HS-27A (cell line): ENCODE measurements around the gene FADS2.

Experiments
- DNase-seq: peaks from one replicate; pipeline ENCODE4 v3.0.0-alpha.2; 2012; ENCODE audit warnings: low read depth, missing footprints

Gene FADS2

DNA sequence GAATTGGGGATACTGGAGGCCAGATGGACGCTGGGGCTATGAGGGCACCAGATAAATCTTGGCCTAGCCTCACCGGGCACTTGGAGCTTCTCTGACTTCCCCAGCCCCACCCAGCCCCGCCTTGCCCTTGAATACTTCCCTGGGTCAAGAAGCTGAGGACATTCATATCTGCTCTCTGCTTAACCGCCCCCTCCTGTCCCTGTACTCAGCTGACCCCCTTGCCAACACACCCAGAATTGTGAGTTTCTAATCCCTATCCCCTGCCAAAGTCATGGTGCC is 41.3 kb downstream of the FADS2 start:
- no peak for DNase-seq

DNA sequence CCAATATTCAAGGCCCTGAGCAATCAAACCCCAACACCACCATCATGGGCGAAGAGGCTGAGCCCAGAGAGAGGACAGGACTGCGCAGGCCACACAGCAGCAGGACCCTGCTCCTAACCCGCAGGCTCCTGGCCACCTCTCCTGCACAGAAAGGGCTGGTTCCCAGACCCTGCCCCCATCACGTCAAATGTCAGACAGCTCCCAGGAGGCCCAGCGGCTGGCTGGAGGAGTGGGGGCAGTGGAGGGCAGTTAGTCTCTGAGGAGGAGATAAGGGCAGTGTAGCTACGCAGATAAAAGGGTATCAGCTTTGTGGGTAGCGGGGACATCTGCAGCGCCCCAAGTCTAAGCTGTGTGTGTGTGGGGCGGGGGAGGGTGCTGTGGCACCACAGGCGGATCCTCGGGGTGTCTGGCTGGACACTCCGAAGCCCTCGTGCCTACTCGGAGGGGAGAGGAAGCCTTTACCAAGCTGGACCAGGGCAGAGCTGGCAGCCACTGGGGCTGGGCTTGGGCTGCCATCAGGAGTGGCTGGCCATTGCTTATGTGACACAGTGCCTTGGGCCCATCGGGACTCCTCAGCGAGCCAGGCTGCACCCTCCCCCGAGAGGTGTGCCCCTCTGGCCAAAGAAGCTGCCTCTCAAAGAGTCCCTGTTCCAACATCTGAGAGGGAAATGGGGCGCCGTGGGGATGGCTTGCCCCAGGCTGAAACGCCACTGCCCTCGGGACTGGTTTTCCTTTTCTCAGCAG is 41.8 kb downstream of the FADS2 start:
- DNase-seq: no peak

DNA sequence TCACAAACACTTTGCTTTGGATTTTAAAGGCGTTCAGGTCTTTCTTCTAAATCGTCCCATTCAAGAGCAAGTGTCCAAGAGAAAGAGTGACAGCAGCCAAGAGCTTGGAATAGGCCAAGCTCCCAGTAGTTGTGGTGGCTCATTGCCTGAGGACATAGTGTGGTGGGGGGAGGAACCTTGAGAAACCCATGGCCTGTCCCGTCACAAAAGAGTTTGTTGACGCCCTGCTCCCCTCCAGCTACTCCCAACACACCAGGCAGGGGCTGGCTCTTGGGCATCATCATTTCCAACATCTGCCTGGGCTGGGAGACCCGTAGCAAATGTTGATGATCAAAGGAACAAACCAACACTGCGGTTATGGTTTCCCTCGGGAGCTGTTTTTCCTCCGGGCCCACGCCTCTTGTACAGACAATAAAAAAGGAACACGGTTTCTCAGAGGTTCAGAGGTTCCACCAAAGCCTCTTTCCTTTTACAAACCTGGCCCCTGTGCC is 42.5 kb downstream of the FADS2 start:
- no peak for DNase-seq

DNA sequence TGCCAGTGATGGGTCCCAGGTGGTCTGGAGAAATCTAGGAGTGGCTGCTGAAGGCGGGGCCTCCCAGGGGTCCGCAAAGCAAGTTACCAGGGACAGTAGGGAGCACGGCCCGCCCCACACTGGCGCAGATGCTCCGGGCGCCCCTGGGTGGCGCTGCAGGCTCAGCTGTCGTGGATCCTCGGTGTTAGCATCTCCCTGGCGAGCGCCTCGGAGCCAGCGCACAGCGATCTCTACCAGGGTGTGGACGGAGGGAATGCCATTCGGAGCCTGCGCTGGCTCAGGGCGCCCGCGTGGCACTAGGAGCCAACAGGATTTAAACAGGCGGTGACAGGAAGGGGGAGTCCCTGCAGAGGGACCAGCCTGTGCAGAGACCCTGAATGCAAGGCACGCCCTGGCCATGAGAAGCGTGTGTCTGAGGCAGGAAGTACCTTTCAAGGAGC is 43.1 kb downstream of the FADS2 start:
- no peak for DNase-seq

DNA sequence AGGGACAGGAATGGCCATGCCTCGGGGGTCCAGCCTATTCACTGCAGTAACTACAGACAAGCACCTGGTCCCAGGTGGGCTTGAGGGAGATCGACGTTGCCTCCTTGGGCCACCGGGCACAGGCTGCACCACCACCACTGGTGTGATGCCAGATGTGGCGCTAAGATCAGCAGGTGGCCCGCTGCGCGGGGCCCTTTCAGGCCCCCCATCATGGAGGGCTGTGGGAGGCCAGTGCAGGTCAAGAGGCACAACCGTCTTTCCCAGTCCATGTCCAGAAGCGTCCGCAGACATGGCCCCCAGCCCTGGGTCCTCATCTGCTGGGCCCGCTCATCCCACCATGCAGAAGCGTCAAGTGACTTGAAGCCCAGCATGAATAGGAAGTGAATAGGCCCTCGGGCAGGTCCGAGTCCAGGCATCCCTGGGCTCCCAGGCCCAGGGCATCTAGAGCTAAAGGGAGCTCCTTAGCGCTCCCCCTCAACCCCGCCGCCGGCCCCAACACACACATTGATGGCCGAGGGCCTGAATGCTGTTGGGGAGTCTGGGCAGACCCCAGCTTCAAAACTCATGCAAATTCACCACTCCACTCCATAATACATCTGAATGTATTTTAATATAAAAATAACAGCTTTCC is 45.0 kb downstream of the FADS2 start:
- DNase-seq: no peak

DNA sequence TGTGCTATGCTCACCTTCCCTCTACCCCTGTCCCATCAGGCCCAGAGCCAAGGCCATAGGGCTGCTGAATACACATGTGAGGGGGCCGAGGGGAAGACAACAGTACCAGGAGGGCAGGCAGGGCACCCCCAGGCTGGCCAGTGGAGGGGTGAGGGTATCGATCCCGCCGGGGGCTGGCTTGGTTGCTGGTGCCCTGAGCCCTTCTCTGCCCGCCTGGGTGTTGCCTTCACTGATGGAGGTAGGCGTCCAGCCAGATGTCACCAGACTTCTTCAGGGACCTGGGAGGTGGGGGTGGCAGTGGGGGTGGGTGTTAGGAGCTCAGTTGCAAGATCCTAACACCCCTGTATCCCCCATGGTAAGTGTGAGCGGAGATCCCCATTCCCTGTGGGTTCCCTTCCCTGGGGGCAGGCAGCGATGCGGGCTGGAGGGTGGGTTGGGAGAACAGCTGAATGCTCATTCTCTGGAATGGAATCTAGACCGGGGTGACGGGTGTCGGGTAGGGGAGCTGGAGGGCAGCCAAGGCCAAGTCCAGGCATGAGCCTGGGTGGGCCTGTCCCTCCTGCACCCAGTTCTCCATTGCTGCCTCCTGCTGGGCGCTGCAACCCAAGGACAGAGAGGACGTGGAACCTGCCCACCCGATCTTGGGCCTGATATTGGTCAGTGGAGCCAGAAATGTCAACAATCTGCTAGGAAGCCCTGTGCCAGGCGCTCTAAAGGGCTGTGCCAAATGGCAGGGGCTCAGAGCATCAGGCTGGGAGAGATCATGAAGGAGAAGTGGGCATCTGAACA is 45.7 kb downstream of the FADS2 start:
- no peak for DNase-seq

DNA sequence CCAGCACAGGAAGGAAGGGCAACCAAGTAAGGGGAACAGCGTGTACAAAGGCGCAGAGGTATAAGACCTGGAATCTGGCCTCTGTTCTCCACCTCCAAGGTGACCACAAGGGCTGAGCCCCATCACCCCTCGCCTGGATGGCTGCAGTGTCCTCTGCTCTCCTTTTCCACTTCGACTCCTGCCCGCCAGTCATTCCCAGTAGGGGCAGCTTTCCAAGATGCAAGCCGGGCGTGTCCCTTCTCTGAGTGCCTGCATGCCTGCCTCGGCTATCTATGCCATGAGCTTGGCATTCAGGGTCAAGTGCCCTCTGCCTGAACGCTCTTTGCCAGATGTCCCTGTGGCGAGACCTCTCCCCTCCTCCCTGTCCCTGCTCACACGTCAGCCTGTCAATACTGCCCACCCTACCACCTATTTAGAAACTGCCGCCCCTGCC is 46.3 kb downstream of the FADS2 start:
- DNase-seq: peak; percentile 40

DNA sequence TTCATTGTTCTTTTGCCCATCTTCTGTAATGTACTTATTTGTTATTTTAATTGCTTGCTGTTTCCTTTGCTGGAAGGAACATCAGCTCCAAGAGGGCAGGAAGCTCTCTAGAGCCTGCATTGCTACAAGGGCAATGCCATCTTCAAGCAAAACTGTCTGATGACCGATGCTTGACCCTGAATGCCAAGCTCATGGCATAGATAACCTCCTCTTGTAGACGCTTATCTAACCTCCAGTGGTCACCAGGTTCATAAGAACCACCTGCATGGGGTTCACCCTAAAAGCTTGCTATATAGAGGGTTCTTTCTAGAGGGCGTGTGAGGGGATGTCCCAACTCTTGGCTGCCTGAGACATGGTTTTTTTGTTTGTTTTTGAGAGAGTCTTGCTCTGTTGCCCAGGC is 46.8 kb downstream of the FADS2 start:
- DNase-seq: no peak

DNA sequence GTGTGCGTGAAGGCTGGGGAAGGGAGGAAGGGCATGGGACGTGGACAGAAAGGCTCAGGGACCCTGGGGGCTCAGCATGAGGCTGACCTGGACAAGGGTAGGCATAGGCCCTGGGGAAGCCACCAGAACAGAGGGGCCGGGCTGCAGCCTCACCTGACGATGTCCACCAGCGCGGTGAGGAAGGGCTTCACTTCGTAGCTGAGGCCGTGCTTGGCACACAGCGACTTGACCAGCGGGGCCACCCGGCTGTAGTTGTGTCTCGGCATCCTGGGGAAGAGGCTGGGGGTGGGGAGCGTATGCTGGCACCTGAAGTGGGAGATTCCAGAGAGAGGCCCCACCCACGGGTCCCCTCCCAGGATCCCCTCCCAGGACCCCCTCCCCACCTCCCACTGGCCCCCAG is 47.6 kb downstream of the FADS2 start:
- no peak for DNase-seq

DNA sequence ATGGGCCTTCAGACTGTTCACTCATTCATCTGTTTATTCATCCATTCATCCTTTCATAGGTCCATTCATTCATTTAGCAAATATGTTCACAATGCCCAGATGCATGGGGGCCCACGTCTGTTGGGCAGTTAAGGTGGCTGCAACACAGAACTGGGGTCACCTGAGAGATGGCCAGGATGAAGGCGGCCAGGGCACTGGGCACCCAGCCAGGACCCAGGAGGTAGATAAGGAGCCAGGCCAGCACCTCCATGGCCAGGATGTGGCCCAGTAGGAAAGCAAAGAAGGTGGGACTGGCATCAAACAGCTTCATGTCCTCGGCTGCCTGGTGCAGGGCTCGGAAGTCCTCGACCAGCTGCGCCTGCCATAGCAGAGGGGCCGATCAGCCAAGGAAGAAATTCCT is 51.1 kb downstream of the FADS2 start:
- no peak for DNase-seq

DNA sequence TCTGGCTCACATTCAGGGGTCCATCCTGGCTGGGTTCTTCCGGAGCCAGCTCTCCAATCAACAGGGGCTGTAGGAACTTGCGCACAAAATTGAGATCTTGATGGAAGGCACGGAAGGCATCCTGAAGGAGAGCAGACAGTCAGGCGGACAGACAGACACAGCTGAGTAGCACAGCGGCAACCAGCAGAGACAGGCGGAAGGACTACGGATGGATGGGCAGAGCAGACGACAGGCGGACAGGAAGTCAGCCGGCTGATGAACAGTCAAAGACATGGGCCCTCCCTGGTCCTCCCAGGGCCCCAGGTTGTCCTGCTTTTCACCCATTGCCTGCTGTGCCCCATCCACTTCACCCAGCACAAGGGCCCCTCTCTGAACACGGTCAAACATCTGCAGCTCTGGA is 51.9 kb downstream of the FADS2 start:
- DNase-seq: no peak

DNA sequence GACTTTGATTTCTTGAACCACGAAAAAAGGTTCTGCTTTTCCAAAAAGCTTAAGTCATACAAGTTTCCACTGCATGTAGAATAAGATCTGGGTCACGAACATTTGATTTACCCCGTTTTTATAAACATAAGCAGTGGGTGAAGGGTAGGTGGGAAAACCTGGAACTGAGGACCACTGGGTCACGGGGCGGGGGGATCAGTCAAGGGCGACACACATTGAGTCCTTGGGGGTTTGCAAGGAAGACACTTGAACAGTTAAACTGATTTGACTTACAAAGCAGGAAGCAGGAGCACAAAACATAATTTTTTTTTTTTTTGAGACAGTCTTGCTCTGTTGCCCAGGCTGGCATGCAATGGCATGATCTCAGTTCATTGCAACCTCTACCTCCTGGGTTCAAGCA is 52.4 kb downstream of the FADS2 start:
- no peak for DNase-seq

DNA sequence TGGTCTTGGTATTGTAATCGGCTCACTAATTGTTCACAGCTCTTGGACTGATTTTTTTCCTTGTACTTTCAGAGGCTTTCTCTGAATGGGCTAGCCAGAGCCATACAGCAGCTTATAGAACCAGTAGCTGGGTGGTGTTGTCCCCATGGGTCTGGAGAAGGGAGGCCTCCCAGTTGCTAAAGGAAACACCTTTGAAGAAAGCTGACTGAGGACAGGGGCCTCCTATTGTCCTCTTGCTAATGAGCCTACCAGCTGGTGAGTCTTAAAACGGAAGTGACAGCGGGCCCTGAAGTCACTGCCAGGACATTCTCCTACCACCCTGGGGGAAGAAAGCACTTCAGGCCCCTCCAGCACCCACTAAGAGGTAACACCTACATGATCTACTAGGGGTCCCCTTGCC is 53.3 kb downstream of the FADS2 start:
- DNase-seq: no peak

DNA sequence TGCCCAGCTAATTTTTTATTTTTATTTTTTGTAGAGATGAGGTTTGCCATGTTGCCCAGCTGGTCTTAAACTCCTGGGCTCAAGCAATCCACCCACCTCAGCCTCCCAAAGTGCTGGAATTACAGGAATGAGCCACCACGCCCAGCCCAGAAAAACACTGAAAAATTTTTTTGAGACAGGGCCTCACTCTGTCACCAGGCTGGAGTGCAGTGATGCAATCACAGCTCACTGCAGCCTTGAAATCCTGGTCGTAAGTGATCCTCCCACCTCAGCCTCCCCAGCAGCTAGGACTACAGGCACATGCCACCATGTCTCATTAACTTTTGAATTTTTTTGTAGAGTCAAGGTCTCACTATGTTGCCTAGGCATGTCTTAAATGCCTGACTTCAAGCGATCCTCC is 54.2 kb downstream of the FADS2 start:
- DNase-seq: peak; percentile 35

DNA sequence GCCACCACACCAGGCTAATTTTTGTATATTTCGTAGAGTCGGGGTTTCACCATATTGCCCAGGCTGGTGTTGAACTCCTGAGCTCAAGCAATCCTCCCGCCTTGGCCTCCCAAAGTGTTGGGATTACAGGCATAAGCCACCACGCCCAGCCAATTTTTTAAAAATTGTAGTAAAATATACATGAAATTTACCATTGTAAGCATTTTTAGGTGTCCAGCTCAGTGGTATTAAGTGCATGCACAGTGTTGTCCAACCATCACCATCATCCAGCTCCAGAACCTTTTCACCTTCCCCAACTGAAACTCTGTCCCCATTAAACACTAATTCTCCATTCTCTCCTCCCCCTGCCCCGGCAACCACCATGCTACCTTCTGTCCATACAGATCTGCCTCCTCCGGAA is 54.8 kb downstream of the FADS2 start:
- no peak for DNase-seq

DNA sequence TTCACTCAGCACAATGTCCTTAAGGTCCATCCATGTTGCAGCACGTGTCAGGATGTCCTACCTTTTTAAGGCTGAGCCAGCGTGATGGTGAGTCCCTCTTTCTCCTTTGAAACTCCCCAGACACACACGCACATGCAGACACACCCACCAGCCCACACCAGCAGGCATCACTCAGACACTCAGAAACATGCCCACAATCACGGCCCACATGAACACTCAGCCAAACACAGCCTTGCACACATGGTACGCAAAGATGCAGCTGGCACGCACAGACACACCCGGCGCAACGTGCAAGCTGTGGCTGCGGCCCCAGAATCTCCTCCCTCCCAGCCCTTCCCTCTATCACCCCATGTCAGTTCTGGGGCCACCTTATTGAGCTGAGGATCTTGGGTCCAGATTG is 55.2 kb downstream of the FADS2 start:
- DNase-seq: no peak

DNA sequence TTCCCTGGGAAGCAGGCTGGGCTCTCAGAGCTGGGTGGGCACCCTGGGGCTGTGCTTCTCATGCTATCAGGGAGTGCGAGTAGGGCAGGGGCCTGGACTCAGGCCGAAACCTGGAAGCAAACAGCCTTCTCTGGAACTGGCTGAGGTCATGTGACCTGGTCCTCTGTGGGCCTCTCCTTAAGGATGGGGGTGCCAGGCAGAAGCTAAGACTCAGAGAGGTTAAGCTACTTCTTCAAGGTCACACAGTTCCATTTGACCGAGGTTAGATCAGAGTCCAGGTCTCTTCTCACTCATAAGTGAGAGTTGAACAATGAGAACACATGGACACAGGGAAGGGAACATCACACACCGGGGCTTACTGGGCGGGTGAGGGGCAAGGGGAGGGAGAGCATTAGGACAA is 55.8 kb downstream of the FADS2 start:
- DNase-seq: no peak

DNA sequence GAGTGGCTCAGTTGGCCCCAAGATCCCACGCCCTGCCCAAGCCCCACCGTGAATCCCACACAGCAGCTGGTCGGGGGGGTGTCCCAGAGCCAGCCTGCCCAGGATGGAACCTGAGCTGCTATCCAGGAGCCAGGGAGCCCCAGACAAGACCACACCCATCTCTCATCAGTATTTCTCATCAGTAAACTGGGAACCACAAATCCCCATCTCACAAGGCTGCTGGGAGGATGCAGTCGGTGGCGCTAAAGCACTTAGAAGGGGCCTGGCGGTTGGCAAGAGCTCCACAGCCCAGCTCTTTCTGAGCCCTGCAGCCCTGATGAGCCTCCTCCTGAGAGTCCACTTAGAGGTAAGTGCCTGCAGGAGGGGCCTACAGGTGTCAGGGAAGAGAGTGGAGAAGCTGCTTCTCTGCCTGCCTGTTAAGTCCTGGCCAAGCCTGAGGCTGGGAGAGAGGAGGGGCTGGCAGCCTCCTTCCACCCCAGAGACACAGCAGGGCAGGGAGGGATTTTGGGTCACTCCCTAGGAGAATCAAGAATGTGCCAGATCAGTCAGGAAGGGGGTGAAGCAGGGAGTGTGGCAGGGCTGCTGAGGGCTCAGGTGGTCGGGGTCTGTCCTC is 57.2 kb downstream of the FADS2 start:
- no peak for DNase-seq

DNA sequence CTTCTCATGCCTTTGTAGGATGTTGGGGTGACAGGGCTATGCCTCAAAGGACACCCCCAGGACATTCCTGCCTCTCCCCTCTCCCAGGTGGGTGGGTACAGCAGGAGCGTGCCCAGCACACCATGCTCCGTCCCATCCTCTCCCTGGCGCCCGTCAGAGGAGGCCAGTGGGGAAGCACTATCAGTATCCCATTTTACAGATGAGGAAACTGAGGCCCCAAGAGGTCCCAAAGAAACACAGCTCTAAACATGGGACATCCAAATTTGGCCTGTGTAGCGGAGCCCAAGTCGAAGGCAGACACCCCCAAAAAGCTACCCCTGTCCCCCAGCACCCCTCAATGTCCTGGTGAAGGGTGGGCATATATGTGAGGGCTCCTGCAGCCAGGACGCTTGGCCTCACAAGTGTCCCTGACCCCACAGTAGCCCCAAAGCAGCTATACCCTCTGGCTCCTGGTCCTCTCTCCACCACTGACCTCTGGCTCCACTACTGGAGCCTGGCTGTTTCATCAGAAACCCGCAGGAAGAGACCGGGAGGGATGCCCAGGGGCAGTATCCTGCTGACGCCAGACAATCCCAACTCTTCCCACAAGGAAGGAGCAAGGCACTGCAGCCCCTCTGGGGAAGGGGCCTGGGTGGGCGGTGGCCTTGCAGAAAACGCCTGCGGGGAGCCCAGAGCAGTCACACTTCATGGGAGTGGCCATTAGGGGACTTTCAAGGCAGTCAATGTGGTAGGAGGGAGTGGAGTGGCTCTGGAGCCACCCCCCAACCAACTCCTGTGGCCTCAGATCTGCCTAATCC is 57.9 kb downstream of the FADS2 start:
- DNase-seq: no peak

DNA sequence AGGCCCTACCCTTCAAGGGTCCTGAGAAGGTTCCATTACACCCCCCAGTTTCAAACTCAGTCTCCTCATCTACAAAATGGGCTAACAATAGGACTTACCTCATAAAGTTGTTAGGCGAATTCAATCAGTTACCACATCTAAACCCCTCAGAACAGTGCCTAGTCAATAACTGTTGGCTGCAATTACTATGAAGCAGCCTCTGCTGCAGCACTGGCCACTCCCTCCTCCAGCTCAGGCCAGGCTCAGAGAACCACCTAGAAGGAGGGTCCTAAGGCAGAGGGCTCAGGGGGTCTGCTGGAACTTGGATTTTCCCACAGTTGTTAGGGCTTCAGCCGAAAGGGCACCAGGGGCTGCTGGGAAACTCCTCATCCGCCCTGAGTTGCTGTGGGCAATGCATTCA is 58.5 kb downstream of the FADS2 start:
- no peak for DNase-seq

DNA sequence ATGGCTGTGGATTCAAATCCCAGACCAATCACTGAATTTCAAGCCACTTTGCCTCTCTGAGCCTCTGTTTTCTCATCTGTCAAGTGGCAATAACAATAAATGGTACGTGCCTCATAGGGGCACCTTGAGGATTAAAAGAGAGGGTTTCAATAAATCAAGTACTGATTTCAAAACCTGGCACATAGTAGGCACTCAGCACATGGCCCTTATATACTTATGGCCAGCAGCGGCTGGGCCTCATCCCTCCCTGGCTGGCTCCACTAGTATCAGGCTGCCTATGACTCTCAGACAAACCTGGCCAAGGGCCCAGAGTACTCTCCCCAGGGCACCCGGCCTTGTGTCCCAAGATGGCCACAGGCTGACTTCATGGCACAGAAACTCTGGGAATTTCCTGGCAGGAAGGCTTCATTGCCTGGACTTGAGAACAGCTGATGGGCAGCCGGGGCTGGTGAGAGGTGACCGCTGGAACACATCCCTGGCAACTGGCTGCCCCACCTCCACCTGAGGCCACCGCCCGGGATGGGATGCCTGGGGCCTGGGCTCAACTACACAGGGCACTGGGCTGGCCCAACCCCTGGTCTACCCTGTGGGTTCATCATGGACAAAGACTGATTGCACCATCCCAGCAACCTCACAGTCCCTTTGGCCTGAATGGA is 59.9 kb downstream of the FADS2 start:
- peak; percentile 91 for DNase-seq
